ENCODE results near the gene ENTPD3.

DNA sequence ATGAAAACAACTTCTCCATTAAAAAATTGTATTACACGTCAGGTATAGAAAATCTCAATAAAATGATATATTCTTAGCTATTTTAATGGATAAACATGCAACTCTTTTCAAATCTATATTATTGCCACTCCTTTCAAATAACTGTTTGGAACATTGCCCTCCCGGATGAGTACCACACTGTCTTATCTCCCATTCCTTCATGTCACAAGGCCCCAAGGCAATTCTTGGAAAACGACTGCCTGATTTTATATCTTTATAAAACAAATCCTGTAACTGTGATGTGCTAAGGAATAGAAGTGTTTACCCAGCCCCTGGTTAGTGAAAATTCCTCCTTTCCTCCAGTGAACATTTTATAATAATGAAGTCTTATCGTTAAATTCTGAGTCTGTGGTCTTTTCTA, 83.7 kb downstream of the ENTPD3 start:
- TF ChIP-seq, protein P1, sequence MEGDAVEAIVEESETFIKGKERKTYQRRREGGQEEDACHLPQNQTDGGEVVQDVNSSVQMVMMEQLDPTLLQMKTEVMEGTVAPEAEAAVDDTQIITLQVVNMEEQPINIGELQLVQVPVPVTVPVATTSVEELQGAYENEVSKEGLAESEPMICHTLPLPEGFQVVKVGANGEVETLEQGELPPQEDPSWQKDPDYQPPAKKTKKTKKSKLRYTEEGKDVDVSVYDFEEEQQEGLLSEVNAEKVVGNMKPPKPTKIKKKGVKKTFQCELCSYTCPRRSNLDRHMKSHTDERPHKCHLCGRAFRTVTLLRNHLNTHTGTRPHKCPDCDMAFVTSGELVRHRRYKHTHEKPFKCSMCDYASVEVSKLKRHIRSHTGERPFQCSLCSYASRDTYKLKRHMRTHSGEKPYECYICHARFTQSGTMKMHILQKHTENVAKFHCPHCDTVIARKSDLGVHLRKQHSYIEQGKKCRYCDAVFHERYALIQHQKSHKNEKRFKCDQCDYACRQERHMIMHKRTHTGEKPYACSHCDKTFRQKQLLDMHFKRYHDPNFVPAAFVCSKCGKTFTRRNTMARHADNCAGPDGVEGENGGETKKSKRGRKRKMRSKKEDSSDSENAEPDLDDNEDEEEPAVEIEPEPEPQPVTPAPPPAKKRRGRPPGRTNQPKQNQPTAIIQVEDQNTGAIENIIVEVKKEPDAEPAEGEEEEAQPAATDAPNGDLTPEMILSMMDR (IDR thresholded peaks at IDR 0.05): no peak
- no peak for TF ChIP-seq POLR2AphosphoS5 (IDR thresholded peaks at IDR 0.05)

Data from suprapubic skin (tissue), 3 donors.